Activated CD4-positive, CD25-positive, alpha-beta regulatory T cell (primary cell): ENCODE measurements around the gene DBET.
"Not testable (repeated sequence)": the region's sequence is repeated elsewhere in the genome, so short reads cannot be mapped to it uniquely, and the experiment has no call there.

Source experiments
- DNase-seq, 4 experiments: peaks; one replicate each; lab custom pipeline; 2025; lab: John Stamatoyannopoulos, UW

The DBET gene

DNA sequence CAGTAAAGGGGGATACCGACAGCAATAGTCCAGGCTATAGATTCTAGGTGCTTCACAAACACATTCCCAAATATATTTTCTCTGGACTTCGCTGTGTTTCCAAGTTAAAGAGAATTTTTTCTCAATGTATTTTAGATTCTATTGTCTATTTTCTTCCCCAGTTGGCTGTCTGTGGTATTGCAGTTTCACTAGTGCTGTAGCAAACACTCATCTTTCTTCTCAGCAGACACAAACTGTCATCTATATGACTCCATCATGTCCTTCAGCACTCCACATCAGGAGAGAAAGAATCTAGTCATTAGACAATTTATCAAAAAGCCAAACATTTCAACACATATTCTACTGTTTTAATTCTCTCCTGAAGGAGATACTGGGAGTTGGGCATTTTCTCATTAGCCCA, at the start of gene DBET:
Gene DBET, plus strand, starts transcription at position 161 of the 400 bp plus-strand sequence.
- not testable (repeated sequence) for DNase-seq

GRCh38 chr4:190014771-190015537, 49.3 kb upstream of the DBET start:
- DNase-seq: no peak

DNA sequence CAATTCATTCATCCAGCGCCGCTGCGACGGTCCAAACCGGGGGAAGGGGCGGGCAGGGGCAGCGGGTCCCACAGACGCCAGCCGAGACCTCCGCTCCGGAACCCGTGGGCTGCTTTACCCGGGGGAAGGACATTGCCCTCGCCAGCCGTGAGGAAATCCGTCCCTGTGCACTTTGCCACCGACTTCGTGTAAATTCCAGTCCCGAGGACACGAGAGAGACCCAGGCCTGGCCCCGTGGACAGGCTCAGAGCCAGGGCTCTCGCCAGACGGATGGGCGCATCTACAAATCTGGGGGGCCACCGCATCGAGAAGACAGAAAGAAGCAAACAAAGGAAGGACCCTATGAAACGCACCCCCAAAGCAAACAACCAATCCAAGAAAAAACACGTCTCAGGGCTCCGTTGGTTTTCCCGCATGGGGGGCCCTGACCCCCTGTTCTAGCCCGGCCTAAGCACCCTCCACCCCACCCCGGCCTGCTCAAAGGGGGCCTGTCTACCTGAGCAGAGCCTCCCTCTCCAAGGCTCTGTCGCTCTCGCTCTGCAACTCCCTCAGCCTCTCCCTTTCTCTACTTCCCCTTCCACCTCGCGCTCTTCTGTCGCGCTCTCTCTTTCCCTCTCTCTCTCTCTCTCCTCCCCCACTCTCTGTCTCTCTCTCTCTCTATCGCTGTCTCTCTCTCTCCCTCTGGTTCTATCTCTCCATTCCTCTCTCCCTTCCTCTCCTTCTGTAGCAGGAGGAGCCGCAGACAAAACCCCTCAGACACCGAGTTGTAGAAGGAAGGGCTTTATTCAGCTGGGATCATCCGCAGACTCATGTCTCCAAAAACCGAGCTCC, 48.5 kb upstream of the DBET start:
- DNase-seq: no peak

DNA sequence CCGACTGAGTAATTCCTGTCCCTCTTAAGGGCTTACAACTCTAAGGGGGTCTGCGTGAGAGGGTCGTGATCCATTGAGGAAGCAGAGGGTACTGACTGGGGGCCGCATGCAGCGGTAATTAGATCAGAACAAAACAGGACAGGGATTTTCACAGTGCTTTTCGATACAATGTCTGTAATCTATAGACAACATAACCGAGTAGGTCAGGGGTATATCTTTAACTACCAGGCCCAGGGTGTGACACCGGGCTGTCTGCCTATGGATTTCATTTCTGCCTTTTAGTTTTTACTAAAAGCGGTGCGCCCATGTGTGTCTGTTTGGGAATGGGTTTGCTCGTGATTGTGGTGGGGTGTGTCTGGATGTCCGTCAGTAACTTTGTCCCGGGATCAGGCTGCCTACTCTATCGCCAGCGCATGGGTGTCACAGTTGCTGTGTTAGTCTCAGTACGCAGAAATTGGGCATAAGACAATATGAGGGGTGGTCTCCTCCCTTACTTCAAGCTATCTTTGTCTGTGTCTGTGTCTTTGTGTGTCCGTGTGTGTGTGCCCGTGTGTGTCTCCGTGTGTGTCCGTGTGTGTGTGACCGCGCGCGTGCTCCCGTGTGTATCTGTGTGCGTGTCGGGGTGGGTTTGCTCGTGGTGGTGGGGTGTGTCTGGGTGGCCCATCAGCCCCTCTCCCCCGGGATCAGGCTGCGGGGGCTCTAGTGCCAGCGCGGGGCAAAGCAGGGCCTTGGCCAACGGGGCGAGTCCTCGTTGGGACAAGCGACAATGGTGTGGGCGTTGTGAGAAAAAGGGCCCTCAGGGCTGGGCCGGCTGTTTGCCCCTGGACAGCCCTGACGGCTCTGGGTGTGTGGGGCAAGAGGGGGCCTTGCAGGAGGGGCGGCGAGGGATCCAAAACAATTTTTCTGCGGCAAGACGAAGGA, 47.7 kb upstream of the DBET start:
- DNase-seq: no peak

DNA sequence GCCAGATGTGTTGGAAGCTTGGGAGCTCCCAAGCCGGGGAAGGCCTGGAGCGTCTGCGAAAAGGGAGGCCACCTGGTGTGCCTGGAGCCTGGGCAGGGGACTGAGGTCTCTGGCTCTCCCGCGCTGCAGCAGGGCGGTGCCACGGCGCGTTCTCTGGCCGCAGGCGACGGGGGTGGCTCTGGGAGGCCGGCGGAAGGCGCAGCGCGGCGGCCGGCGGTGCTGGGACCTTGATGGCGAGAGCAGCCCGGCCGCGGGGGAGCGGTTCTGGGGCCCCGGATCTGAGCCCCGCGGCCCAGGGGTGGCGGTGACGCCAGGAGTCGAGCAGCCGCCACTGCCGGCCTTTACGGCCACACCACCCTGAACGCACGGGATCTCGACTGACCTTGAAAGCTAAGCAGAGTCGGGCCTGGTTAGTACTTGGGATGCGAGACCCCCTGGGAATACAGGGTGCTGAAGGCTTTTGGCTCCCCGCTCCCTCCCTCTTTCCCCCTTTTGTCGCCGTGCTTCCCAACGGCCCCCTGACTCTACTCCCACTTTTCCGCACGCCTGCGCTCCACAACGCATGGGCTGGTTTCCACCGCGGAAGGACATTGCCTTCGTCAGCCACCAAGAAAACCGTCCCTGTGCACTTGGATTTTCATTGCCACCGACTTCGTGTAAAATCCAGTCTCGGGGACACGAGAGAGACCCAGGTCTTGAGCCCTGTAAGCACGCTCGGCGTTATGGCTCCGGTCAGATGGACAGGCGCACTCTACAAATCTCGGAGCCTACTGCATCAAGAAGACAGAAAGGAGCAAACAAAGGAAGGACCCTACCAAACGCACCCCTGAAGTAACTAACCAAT, 46.7 kb upstream of the DBET start:
- no peak for DNase-seq

GRCh38 chr4:190018201-190018920, 45.9 kb upstream of the DBET start:
- no peak for DNase-seq

DNA sequence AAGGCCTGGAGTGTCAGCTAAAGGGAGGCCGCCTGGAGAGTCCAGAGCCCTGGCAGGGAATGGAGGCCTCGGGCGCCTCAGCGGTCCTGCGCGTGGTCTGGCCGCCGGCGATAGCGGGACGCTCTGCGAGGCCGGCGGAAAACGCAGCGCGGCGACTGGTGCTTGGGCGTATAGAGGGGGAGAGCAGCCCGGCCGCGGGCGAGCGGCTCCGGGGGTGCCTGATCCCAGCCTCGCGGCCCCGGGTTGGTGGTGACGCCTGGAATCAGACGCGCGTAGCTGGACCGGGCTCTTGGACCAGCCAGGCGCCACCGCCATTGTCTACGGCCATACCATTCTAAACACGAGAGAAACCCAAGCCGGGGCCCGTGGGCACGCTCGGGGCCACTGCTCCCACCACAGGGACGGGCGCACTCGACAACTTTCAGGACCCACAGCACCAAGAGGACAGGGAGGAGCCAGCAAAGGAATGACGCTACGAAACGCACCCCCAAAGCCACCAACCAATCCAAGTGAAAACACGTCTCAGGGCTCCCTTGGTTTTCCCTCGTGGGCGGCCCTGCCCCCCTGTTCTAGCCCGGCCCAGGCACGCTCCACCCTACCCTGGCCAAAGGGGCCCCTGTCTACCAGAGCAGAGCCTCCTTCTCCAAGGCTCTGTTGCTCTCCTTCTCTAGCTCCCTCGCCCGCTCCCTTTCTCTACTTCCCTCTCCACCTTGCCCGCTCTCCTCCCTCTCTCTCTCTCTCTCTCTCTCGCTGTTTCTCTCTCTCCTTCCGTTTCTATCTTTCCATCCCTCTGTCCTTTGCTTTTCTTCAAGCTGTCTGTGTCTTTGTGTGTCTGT, 45.1 kb upstream of the DBET start:
- DNase-seq: no peak

- DNase-seq: not testable (repeated sequence)
Measured at GRCh38 chr4:190019859-190020463, 44.3 kb upstream of the DBET start.

DNA sequence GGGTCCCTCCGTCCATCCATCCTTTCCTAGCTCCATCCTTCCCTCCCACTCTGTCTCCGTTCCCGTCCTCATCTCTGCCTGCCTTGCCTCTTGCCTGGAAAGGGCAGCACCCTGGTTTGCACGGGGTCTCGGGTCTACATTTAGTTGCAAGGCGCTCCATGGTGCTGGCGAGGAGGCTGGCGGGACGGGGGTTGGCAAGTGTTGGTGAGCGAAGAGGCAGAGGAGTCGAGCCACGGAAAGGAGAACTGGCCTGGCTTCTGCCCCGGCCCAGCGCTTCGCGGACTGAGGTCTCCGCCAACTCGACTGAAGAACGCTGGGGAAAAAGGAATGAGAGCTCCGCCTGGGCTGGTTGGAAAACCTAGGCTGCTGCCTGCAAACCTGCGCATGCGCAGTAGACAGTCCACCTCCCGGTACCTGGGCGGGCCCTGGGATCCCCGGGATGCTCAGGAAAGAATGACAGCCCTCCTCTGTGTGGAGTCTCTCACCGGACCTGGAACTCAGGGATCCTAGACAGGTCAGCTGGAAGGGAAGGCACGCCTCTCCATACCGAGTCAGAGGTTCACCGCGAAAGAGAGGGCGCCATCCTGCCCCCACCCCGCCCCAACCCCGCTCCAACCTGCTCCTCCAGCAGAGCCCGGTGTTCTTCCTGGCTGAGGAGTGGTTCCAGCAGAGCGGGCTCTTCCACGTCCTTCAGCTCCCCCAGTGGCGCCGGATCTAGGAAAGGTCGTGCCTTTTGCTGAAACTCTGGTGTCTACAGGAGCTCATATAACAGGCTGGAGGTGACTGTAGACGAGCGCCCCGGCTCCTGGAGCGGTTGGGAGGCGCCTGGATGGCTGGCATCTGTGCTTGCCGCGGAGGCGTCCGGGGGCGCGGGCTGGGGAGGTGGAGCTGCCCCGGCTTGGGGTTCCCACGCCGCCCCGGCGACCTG, 43.2 kb upstream of the DBET start:
- DNase-seq: no peak

- not testable (repeated sequence) for DNase-seq
Measured at GRCh38 chr4:190021973-190022372, 42.3 kb upstream of the DBET start.

DNA sequence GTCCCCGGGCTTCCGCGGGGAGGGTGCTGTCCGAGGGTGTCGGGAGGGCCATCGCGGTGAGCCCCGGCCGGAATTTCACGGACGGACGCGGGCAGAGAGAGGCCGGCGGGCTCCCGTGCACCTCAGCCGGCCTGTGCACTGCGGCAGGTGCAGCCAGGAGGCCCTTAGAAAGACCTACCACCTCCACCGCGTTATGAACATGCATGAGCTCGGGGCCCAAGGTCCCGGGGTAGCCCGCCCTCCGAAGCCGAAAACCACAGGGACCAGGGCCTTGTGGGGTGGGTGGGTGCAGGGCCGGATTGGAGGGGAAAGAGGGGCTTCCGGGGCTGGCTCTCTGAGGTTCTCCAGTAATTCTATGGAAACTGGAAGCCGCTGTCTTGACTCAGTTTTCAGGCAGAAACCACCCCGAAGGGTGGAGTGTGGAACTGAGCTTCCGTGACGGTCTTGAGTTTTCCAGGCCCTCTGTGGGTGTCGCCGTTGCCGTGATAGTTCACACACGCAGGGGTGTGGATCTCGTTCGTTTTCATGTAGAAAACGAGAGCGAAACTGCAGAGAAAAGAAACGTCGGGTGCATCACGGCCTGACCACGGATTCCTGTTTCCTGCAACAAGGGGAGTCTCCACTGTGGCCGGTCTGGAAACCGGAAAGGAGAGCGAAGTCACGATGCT, 41.6 kb upstream of the DBET start:
- DNase-seq: not testable (repeated sequence)

- not testable (repeated sequence) for DNase-seq
Measured at GRCh38 chr4:190027156-190027555, 37.1 kb upstream of the DBET start, which contains the start of gene FRG2. TSS of gene FRG2 (minus strand) at chr4:190027256. CDS start at chr4:190027204, 52 bp downstream.

GRCh38 chr4:190031264-190031663, 33.0 kb upstream of the DBET start:
- DNase-seq: not testable (repeated sequence)

DNA sequence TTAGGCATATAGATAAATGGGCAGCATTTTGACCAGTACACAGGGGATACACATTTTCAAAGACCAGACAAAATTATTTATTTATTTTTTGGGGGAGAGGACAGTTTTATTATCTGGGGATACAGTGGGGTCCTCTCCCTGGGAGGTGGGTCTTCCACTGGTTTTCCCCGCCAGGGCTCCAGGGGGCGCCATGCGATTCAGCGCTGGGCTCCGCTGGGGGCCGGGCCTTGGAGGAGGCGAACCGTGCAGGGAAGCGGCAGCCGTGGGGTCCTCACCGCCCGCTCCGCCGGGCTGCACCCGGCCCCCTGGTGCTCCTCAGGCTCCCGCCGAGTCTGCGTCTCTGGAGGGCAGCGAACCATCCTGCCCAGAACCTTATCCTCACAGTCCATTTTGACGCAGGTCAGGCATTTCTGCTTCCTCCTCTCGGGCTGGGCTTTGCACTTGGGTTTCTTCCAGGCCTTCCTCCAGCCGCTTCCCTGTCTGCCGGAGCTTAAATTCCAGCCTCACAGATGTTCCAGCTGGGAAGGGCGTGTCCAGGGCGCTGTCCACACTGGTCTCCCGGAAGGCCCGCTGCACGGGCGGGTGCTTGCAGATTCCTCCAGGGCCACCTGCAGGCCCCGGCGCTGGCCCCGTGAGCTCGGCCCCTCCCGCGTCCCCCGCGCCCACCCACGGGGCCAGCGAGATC, 26.5 kb upstream of the DBET start:
- DNase-seq: not testable (repeated sequence)

GRCh38 chr4:190040873-190041272, 23.4 kb upstream of the DBET start:
- peak in 1 of 4 experiments; percentile 0 for DNase-seq

GRCh38 chr4:190047627-190048026, 16.7 kb upstream of the DBET start:
- DNase-seq: not testable (repeated sequence)
